H1 (cell line): ENCODE results near the gene SERPINF2. TPM values are rescaled to one million over a fixed set of nuclear protein-coding genes. Genes with fewer than 3 reads are reported as not detected.

Source experiments
- CTCF ChIA-PET: fragments of 300-600 bp; sonication (Branson Sonifier 250); formaldehyde crosslinking; loops from one replicate; lab custom pipeline; 2021; ENCODE audit not compliant: partially characterized antibody; lab: Charles Lee
- POLR2A ChIA-PET: fragments of 300-600 bp; sonication (Branson Sonifier 250); formaldehyde crosslinking; loops from one replicate; lab custom pipeline; 2021; ENCODE audit warnings: inconsistent platforms; ENCODE audit not compliant: partially characterized antibody; lab: Charles Lee
- DNase-seq, 2 experiments: peaks; one replicate each; pipeline versions ENCODE4 v3.0.0 to v3.0.0-alpha.2; 2010 to 2022; ENCODE audit warnings: low spot score in 2 of 2, low read depth in 1 of 2, mixed read lengths in 1 of 2
- FAIRE-seq: peaks from 2 replicates; lab custom pipeline; 2011; peaks lifted over from hg19 to GRCh38; lab: Jason Lieb, UNC
- H2AFZ ChIP-seq: 2 replicates; pipeline ENCODE4 v1.8.1; 2012; ENCODE audit warnings: low read length, inconsistent platforms
- H2AK5ac ChIP-seq: 2 replicates; pipeline ENCODE4 v1.6.1; 2013; ENCODE audit warnings: low read depth, low read length
- H2BK120ac ChIP-seq: replicated peaks from 2 replicates; pipeline ENCODE3; 2013; ENCODE audit warnings: low read depth, low read length, inconsistent platforms
- H2BK12ac ChIP-seq: 2 replicates; pipeline ENCODE4 v1.6.1; 2013; ENCODE audit warnings: low read depth, low read length
- H2BK15ac ChIP-seq: 2 replicates; pipeline ENCODE4 v1.6.1; 2013; ENCODE audit warnings: low read length
- H2BK20ac ChIP-seq: 2 replicates; pipeline ENCODE4 v1.6.1; 2013; ENCODE audit warnings: low read length
- H2BK5ac ChIP-seq: 2 replicates; pipeline ENCODE4 v1.6.1; 2013; ENCODE audit warnings: low read depth, low read length
- H3K14ac ChIP-seq: 2 replicates; pipeline ENCODE4 v1.6.1; 2013; ENCODE audit warnings: inconsistent platforms; ENCODE audit not compliant: insufficient read length
- H3K18ac ChIP-seq: 2 replicates; pipeline ENCODE4 v1.6.1; 2013; ENCODE audit warnings: low read length; ENCODE audit errors: extremely low read depth
- H3K23ac ChIP-seq: 2 replicates; pipeline ENCODE4 v1.6.1; 2013; ENCODE audit warnings: inconsistent platforms; ENCODE audit not compliant: insufficient read length
- H3K23me2 ChIP-seq: 2 replicates; pipeline ENCODE4 v1.6.1; 2013; ENCODE audit warnings: low read depth, low read length
- H3K27ac ChIP-seq: 2 replicates; pipeline ENCODE4 v1.6.1; 2011; ENCODE audit warnings: low read depth, low read length, inconsistent platforms
- H3K27me3 ChIP-seq, 4 experiments: replicated peaks in 1 of 4; 1 replicate in 1 of 4; 2 replicates in 3 of 4; pipeline versions ENCODE4 v1.6.1 to v1.8.1; 2011 to 2013; ENCODE audit warnings: low read length in 3 of 4, mild to moderate bottlenecking in 3 of 4, inconsistent platforms in 2 of 4, mixed read lengths in 2 of 4, moderate library complexity in 1 of 4; ENCODE audit not compliant: control insufficient read depth in 3 of 4, insufficient read depth in 3 of 4; ENCODE audit errors: extremely low read depth in 1 of 4
- H3K36me3 ChIP-seq, 4 experiments: 2 replicates each; pipeline versions ENCODE4 v1.6.1 to v1.8.1; 2011 to 2013; ENCODE audit warnings: mild to moderate bottlenecking in 4 of 4, low read length in 3 of 4, moderate library complexity in 2 of 4, control low read depth in 1 of 4, inconsistent platforms in 1 of 4; ENCODE audit not compliant: insufficient read depth in 4 of 4, control insufficient read depth in 2 of 4
- H3K4ac ChIP-seq: replicated peaks from 2 replicates; pipeline ENCODE3; 2013; ENCODE audit warnings: low read length, low read depth, mixed read lengths, inconsistent platforms; ENCODE audit not compliant: insufficient read length
- H3K4me1 ChIP-seq, 4 experiments: replicated peaks in 1 of 4; 1 replicate in 1 of 4; 2 replicates in 3 of 4; pipeline versions ENCODE4 v1.6.1 to v1.8.1; 2011 to 2013; ENCODE audit warnings: low read length in 3 of 4, inconsistent platforms in 2 of 4, mixed read lengths in 1 of 4; ENCODE audit not compliant: insufficient read depth in 4 of 4, control insufficient read depth in 3 of 4
- H3K4me2 ChIP-seq, 2 experiments: 2 replicates each; pipeline versions ENCODE4 v1.6.1 to v1.8.1; 2011 to 2013; ENCODE audit warnings: low read depth in 2 of 2, low read length in 2 of 2, control low read depth in 1 of 2, inconsistent platforms in 1 of 2, mild to moderate bottlenecking in 1 of 2; ENCODE audit not compliant: insufficient read depth in 1 of 2
- H3K4me3 ChIP-seq, 4 experiments: fragments of 200-600, 300-600 bp in 1 of 4; sonication (generic), shearing (Covaris generic), sonication (Bioruptor Twin) in 1 of 4; 2 replicates each; pipeline versions ENCODE4 v1.5.1 to v1.8.1; 2011 to 2016; ENCODE audit warnings: low read length in 4 of 4, low read depth in 3 of 4, control low read depth in 2 of 4, inconsistent platforms in 2 of 4, mild to moderate bottlenecking in 2 of 4, mixed read lengths in 1 of 4, moderate library complexity in 1 of 4; ENCODE audit not compliant: insufficient read depth in 2 of 4; ENCODE audit errors: extremely low read depth in 1 of 4
- H3K56ac ChIP-seq: replicated peaks from 2 replicates; pipeline ENCODE3; 2013; ENCODE audit warnings: low read depth, mild to moderate bottlenecking, mixed read lengths, low read length, inconsistent platforms; ENCODE audit not compliant: insufficient read length
- H3K79me1 ChIP-seq: 2 replicates; pipeline ENCODE4 v1.6.1; 2013; ENCODE audit warnings: low read depth, low read length, control low read depth
- H3K79me2 ChIP-seq, 2 experiments: 2 replicates each; pipeline versions ENCODE4 v1.6.1 to v1.8.1; 2012 to 2013; ENCODE audit warnings: low read length in 2 of 2, mild to moderate bottlenecking in 2 of 2, inconsistent platforms in 1 of 2; ENCODE audit not compliant: insufficient read depth in 2 of 2, control insufficient read depth in 1 of 2
- H3K9ac ChIP-seq, 4 experiments: replicated peaks in 1 of 4; 1 replicate in 1 of 4; 2 replicates in 3 of 4; pipeline versions ENCODE4 v1.6.1 to v1.8.1; 2011 to 2013; ENCODE audit warnings: low read depth in 3 of 4, low read length in 3 of 4, control low read depth in 2 of 4, mild to moderate bottlenecking in 2 of 4, moderate library complexity in 2 of 4, inconsistent platforms in 1 of 4; ENCODE audit errors: extremely low read depth in 1 of 4
- H3K9me3 ChIP-seq, 2 experiments: 2 replicates each; pipeline versions ENCODE4 v1.6.1 to v1.8.1; 2012 to 2013; ENCODE audit warnings: mild to moderate bottlenecking in 2 of 2, moderate library complexity in 2 of 2, control low read depth in 1 of 2, inconsistent platforms in 1 of 2, low read depth in 1 of 2, low read length in 1 of 2, mixed read lengths in 1 of 2; ENCODE audit not compliant: insufficient read depth in 2 of 2
- H4K20me1 ChIP-seq, 2 experiments: replicated peaks in 1 of 2; 2 replicates each; pipeline versions ENCODE3 to v1.8.1; 2011 to 2013; ENCODE audit warnings: inconsistent platforms in 2 of 2, low read length in 2 of 2, mild to moderate bottlenecking in 1 of 2; ENCODE audit not compliant: insufficient read depth in 2 of 2, control insufficient read depth in 1 of 2
- H4K5ac ChIP-seq: 2 replicates; pipeline ENCODE4 v1.6.1; 2013; ENCODE audit warnings: low read length, low read depth, mixed read lengths, inconsistent platforms; ENCODE audit not compliant: insufficient read length
- H4K8ac ChIP-seq: 2 replicates; pipeline ENCODE4 v1.8.0; 2013; ENCODE audit warnings: mild to moderate bottlenecking, moderate library complexity, low read length, inconsistent platforms; ENCODE audit not compliant: insufficient read depth; ENCODE audit errors: extremely low read depth
- H4K91ac ChIP-seq: replicated peaks from 2 replicates; pipeline ENCODE3; 2013; ENCODE audit warnings: low read length, mixed read lengths, inconsistent platforms; ENCODE audit not compliant: insufficient read length
- BACH1 ChIP-seq: IDR thresholded peaks from 2 replicates; pipeline ENCODE4 v1.6.1; 2012; ENCODE audit warnings: low read length, improper control_type of control experiment
- E2F6 ChIP-seq: IDR thresholded peaks from 2 replicates; pipeline ENCODE4 v1.6.1; 2012; ENCODE audit warnings: inconsistent platforms
- FOSL1 ChIP-seq: IDR thresholded peaks from 2 replicates; pipeline ENCODE4 v1.6.1; 2011; ENCODE audit warnings: mild to moderate bottlenecking, low read depth, low read length, moderate library complexity; ENCODE audit not compliant: insufficient read depth
- MAX ChIP-seq: IDR thresholded peaks from 2 replicates; pipeline ENCODE4 v1.6.1; 2012; ENCODE audit warnings: inconsistent platforms
- SAP30 ChIP-seq: fragments of 300-600 bp; sonication (generic); IDR thresholded peaks from 2 replicates; pipeline ENCODE4 v1.7.1; 2012; ENCODE audit warnings: low read length, moderate library complexity, mild to moderate bottlenecking, inconsistent platforms; ENCODE audit not compliant: insufficient read depth, insufficient replicate concordance
- TAF7 ChIP-seq: optimal IDR thresholded peaks from 2 replicates; pipeline ENCODE3; 2011; ENCODE audit warnings: low read depth, mild to moderate bottlenecking, inconsistent platforms, low read length, moderate library complexity, borderline replicate concordance
- WGBS, 2 experiments: shearing (Covaris generic) in 1 of 2; methylation state at CpG; one replicate each; pipeline versions ENCODE4 v1.1.6 to v1.1.7; 2013 to 2015; ENCODE audit warnings: low lambda C conversion rate in 2 of 2, mixed read lengths in 2 of 2, inconsistent platforms in 1 of 2, low coverage in 1 of 2, missing lambda C conversion rate in 1 of 2; ENCODE audit not compliant: insufficient replicate concordance in 2 of 2, insufficient coverage in 1 of 2, insufficient read length in 1 of 2; ENCODE audit errors: extremely low coverage in 1 of 2, missing lambda C conversion rate in 1 of 2; 5-methylcytosine and 5-hydroxymethylcytosine counted together
- polyA plus RNA-seq, 7 experiments: library from polyadenylated mRNA; depleted of rRNA in 3 of 7; stranded (reverse) in 5 of 7; unstranded in 2 of 7; fragments of >200 nt in 5 of 7; fragments of 200-250 nt in 2 of 7; gene quantifications; 1 replicate in 5 of 7; 2 replicates in 1 of 7; 4 replicates in 1 of 7; pipeline versions ENCODE4 v1.2.1 to v1.2.3, GENCODE V29; 2011 to 2013; ENCODE audit warnings: missing spikeins in 2 of 7, mixed read lengths in 2 of 7
- total RNA-seq: library from RNA; stranded (reverse); fragmentation: NEBNext Ultra II Directional; extraction: Animal tissue kit (Norgen Biotek cat#: 25700); gene quantifications from 2 replicates; pipeline ENCODE4 v1.2.1, GENCODE V29; 2021

The SERPINF2 gene
- total and polyA plus RNA-seq, 2 of the 8 experiments (the other 6 are each of a cell fraction or from before 2014, with no cell fraction given), result 1.8 to 3.2 TPM

GRCh38 chr17:1752425-1753262 lies 10.0 kb downstream of the SERPINF2 start:
- ChIA-PET CTCF (interaction anchor here (0.6 to 6.8 kb wide), 14 partner anchors 10 to 302 kb away, joined by 3 to 48 read pairs (median 4); partner anchors contain the start of genes SERPINF1 and WDR81), POLR2A (interaction anchor here (0.6 to 5.2 kb wide), 8 partner anchors 9 to 78 kb away, joined by 3 to 30 read pairs (median 7); partner anchors contain the start of genes SERPINF1, SERPINF2 and WDR81)
- TF ChIP-seq FOSL1 (no peak), E2F6 (peak; percentile 94), TAF7 (no peak), BACH1 (no peak), MAX (peak; percentile 98), SAP30 (no peak)
- Histone ChIP-seq H4K8ac (peak overlapping the region; percentile 22; the same call in 1 of the 2 replicates), H3K79me1 (no peaks in the 10 kb centered on the region), H3K9ac (no peak overlapping the region), H4K20me1 (no peaks in the 10 kb centered on the region), H3K4me2 (peak overlapping the region; percentile 20 to 52; a peak in 3 of 4 replicates), H3K18ac (peak overlapping the region; percentile 68), H3K23ac (no peak overlapping the region), H3K27ac (no peak overlapping the region), H4K5ac (peak overlapping the region; percentile 55), H2AK5ac (0 out of 2 replicates have a peak overlapping the region, but pooled peaks have one; percentile 3), H2BK12ac (peak overlapping the region; percentile 68; the same call in 1 of the 2 replicates), H3K23me2 (no peaks in the 10 kb centered on the region), H3K79me2 (no peaks in the 10 kb centered on the region), H3K4ac (peak overlapping the region; percentile 71), H3K36me3 (no peaks in the 10 kb centered on the region), H3K4me1 (peaks cover 0 to 16% (median 11%) of the 10 kb centered on the region in 4 experiments; a peak in 6 of 7 replicates), H2BK20ac (peak overlapping the region; percentile 98; the same call in 1 of the 2 replicates), H2BK15ac (no peak overlapping the region), H3K9me3 (no peaks in the 10 kb centered on the region), H4K91ac (peak overlapping the region; percentile 95), H2AFZ (peak overlapping the region; percentile 43; the same call in 1 of the 2 replicates), H3K27me3 (no peaks in the 10 kb centered on the region), H3K4me3 (peak overlapping the region in 1 of 4 experiments; percentile 33; a peak in 1 of 8 replicates), H2BK120ac (peak overlapping the region; percentile 55), H2BK5ac (peak overlapping the region; percentile 36; the same call in 1 of the 2 replicates), H3K14ac (no peak overlapping the region), H3K56ac (no peak overlapping the region)
- DNase-seq (no peak), FAIRE-seq (no peak)
- 60% methylated on average over 16 of the region's 18 CpGs; no CpG with 5 or more reads in 1 of the 2 experiments for WGBS, 2 experiments
